AG04450 (cell line): Measurements from ENCODE around the gene GNG2. TPM values are rescaled to one million over a fixed set of nuclear protein-coding genes. Genes with fewer than 3 reads are reported as not detected.

Source experiments
- CTCF ChIA-PET: fragments of 300-600, 350-600 bp; formaldehyde crosslinking; extraction: SDS; loops from one replicate; lab custom pipeline; 2022; ENCODE audit warnings: antibody characterized with exemption, inconsistent platforms; lab: Charles Lee
- POLR2A ChIA-PET: fragments of 350-600 bp; formaldehyde crosslinking; extraction: SDS; loops from one replicate; lab custom pipeline; 2021; ENCODE audit warnings: antibody characterized with exemption, inconsistent platforms; lab: Yijun Ruan, JAX
- DNase-seq: peaks from one replicate; pipeline ENCODE4 v3.0.0-alpha.2; 2011; ENCODE audit warnings: low read depth, low spot score
- H3K27ac ChIP-seq: one replicate; pipeline ENCODE4 v1.5.1; 2012; ENCODE audit warnings: low read depth, low read length, control low read depth
- H3K27me3 ChIP-seq: one replicate; pipeline ENCODE4 v1.6.0; 2012; ENCODE audit warnings: low read length; ENCODE audit not compliant: control insufficient read depth, insufficient read depth
- H3K4me3 ChIP-seq: 2 replicates; pipeline ENCODE4 v1.5.1; 2011; ENCODE audit warnings: mild to moderate bottlenecking, low read depth, low read length, control low read depth
- H3K9me3 ChIP-seq: 2 replicates; pipeline ENCODE4 v1.5.1; 2012; ENCODE audit warnings: low read length; ENCODE audit not compliant: control insufficient read depth, insufficient read depth
- CTCF ChIP-seq: IDR thresholded peaks from 2 replicates; pipeline ENCODE4 v1.5.1; 2011; ENCODE audit warnings: low read depth, low read length, control low read depth, inconsistent platforms
- polyA plus RNA-seq: library from polyadenylated mRNA; depleted of rRNA; stranded (reverse); fragments of >200 nt; gene quantifications from 2 replicates; pipeline ENCODE4 v1.2.3, GENCODE V29; 2011

The GNG2 gene
- polyA plus RNA-seq, 1 experiment: 83.9 TPM

GRCh38 chr14:51860825-51861499 lies 550 bp downstream of the GNG2 start:
- ChIA-PET CTCF (interaction anchor here (0.6 to 2.5 kb wide), 4 partner anchors 118 to 284 kb away, joined by 3 to 25 read pairs (median 4); no protein-coding TSS in a partner anchor), POLR2A (interaction anchor here (0.8 to 1.6 kb wide), 2 partner anchors 23 to 33 kb away, joined by 3 to 5 read pairs; no protein-coding TSS in a partner anchor)
- Histone ChIP-seq H3K27ac (peak overlapping the region; percentile 31), H3K27me3 (no peaks in the 10 kb centered on the region), H3K9me3 (peaks cover 3% of the 10 kb centered on the region; the same call in 1 of the 2 replicates), H3K4me3 (peak overlapping the region; percentile 66)
- no peak for TF ChIP-seq CTCF
- no peak for DNase-seq

GRCh38 chr14:51862176-51862796 lies 1.9 kb downstream of the GNG2 start:
- H3K9me3 ChIP-seq: no peaks in the 10 kb centered on the region
- H3K27me3 ChIP-seq: no peaks in the 10 kb centered on the region
- CTCF ChIA-PET: interaction anchor here (2.5 kb wide), 1 partner anchor 117 kb away, joined by 25 read pairs; no protein-coding TSS in a partner anchor
- TF ChIP-seq CTCF: no peak
- DNase-seq: no peak
- H3K4me3 ChIP-seq: peak overlapping the region; percentile 66
- no peak overlapping the region for H3K27ac ChIP-seq
- POLR2A ChIA-PET: interaction anchor here (0.7 kb wide), 1 partner anchor 596 kb away, joined by 6 read pairs; no protein-coding TSS in a partner anchor

GRCh38 chr14:51862860-51863259 lies 2.4 kb downstream of the GNG2 start:
- Histone ChIP-seq H3K27ac (no peak overlapping the region), H3K27me3 (no peaks in the 10 kb centered on the region), H3K4me3 (peak overlapping the region; percentile 66), H3K9me3 (no peaks in the 10 kb centered on the region)
- TF ChIP-seq CTCF: no peak
- ChIA-PET POLR2A (interaction anchor here (0.7 kb wide), 1 partner anchor 595 kb away, joined by 6 read pairs; no protein-coding TSS in a partner anchor), CTCF (no interaction called here)
- no peak for DNase-seq

- Histone ChIP-seq H3K27me3 (no peaks in the 10 kb centered on the region), H3K4me3 (no peak overlapping the region), H3K9me3 (no peaks in the 10 kb centered on the region), H3K27ac (no peak overlapping the region)
- TF ChIP-seq CTCF: no peak
- POLR2A ChIA-PET: interaction anchor here (0.6 kb wide), 1 partner anchor 23 kb away, joined by 4 read pairs; no protein-coding TSS in a partner anchor
- CTCF ChIA-PET: interaction anchor here (0.6 to 1.4 kb wide), 2 partner anchors 114 to 419 kb away, joined by 4 read pairs; no protein-coding TSS in a partner anchor
- DNase-seq: no peak
Observed at GRCh38 chr14:51865953-51866747, 5.7 kb downstream of the GNG2 start.
